Islet precursor cell (in vitro differentiated cells): ENCODE data around the gene ANKS6.

Experiments used
- DNase-seq: peaks from one replicate; pipeline ENCODE4 v3.0.0-alpha.2; 2018

ANKS6 gene

GRCh38 chr9:98811051-98811650, 14.8 kb upstream of the ANKS6 start:
- DNase-seq, result no peak

GRCh38 chr9:98810102-98810842, 13.9 kb upstream of the ANKS6 start:
- DNase-seq, result no peak

- DNase-seq, result no peak
These were observed 13.2 kb upstream of the ANKS6 start for GRCh38 chr9:98809311-98810101.

- peak; percentile 43 for DNase-seq
These were observed 12.5 kb upstream of the ANKS6 start for GRCh38 chr9:98808875-98809274.

GRCh38 chr9:98808411-98808815, 12.1 kb upstream of the ANKS6 start:
- DNase-seq, result no peak

- DNase-seq, result no peak
These were observed 11.4 kb upstream of the ANKS6 start for GRCh38 chr9:98807814-98808195.

GRCh38 chr9:98807070-98807813, 10.9 kb upstream of the ANKS6 start, which contains the start of gene GALNT12:
TSS of gene GALNT12 (plus strand) at chr9:98807670. CDS start at chr9:98807699, 29 bp downstream.
- DNase-seq, result peak; percentile 66

- DNase-seq, result no peak
These were observed 10.2 kb upstream of the ANKS6 start for GRCh38 chr9:98806394-98807035.

- DNase-seq, result no peak
These were observed 9.3 kb upstream of the ANKS6 start for GRCh38 chr9:98805506-98806272.

- DNase-seq, result no peak
These were observed 7.7 kb upstream of the ANKS6 start for GRCh38 chr9:98804083-98804482.

- peak; percentile 54 for DNase-seq
These were observed 5.6 kb upstream of the ANKS6 start for GRCh38 chr9:98801969-98802371.

- DNase-seq, result peak; percentile 30
These were observed 5.2 kb upstream of the ANKS6 start for GRCh38 chr9:98801561-98801960.

- DNase-seq, result no peak
These were observed 1.9 kb upstream of the ANKS6 start for GRCh38 chr9:98798254-98798653.

- no peak for DNase-seq
These were observed 1.1 kb upstream of the ANKS6 start for GRCh38 chr9:98797491-98797890.

- peak; percentile 61 for DNase-seq
These were observed 388 bp downstream of the ANKS6 start for GRCh38 chr9:98795970-98796363.

- DNase-seq, result peak; percentile 50
These were observed 930 bp downstream of the ANKS6 start for GRCh38 chr9:98795295-98795955.

- peak; percentile 42 for DNase-seq
These were observed 1.6 kb downstream of the ANKS6 start for GRCh38 chr9:98794802-98795201.

GRCh38 chr9:98793031-98793430, 3.3 kb downstream of the ANKS6 start:
- DNase-seq, result no peak

- DNase-seq, result no peak
These were observed 4.5 kb downstream of the ANKS6 start for GRCh38 chr9:98791608-98792490.
